Right lobe of liver (tissue), 6 donors: ENCODE measurements around the gene TGM6. TPM values are rescaled to one million over a fixed set of nuclear protein-coding genes. Genes with fewer than 3 reads are reported as not detected.

Source experiments
- ATAC-seq, 4 donors: fragments of 200-7000 bp; cut with Tn5 transposase; one replicate each; pipeline ENCODE4 v1.9.1; 2020; ENCODE audit warnings: mild to moderate bottlenecking in 4 of 4, moderate library complexity in 4 of 4
- DNase-seq, 3 donors: peaks; one replicate each; pipeline ENCODE4 v3.0.0-alpha.2; 2020
- H3K27ac ChIP-seq, 3 donors: fragments of 200-600 bp; one replicate each; pipeline ENCODE4 v1.8.0; 2022
- H3K27me3 ChIP-seq, 2 donors: fragments of 200-600 bp; one replicate each; pipeline ENCODE4 v1.8.0; 2022
- H3K36me3 ChIP-seq, 4 donors: fragments of 200-600 bp; sonication (generic) in 1 of 4; one replicate each; pipeline versions ENCODE4 v1.5.1 to v1.8.0; 2017 to 2022; ENCODE audit warnings: control low read depth in 1 of 4
- H3K4me1 ChIP-seq, 4 donors: fragments of 200-600 bp; sonication (generic) in 1 of 4; one replicate each; pipeline versions ENCODE4 v1.5.1 to v1.8.0; 2017 to 2022; ENCODE audit warnings: control low read depth in 1 of 4
- H3K4me3 ChIP-seq, 3 donors: fragments of 200-600 bp; one replicate each; pipeline ENCODE4 v1.8.0; 2022
- H3K9me3 ChIP-seq, 4 donors: fragments of 200-600 bp; sonication (generic) in 1 of 4; one replicate each; pipeline versions ENCODE4 v1.5.1 to v1.8.0; 2017 to 2022; ENCODE audit warnings: control low read depth in 1 of 4
- POLR2A ChIP-seq: fragments of 450-650 bp; IDR thresholded peaks from one replicate; pipeline ENCODE4 v1.6.1; 2017; ENCODE audit warnings: antibody characterized with exemption, mild to moderate bottlenecking
- WGBS: methylation state at CpG from one replicate; pipeline ENCODE4 v1.1.6; 2018; ENCODE audit warnings: low coverage, low lambda C conversion rate; ENCODE audit not compliant: insufficient coverage; ENCODE audit errors: missing lambda C conversion rate; 5-methylcytosine and 5-hydroxymethylcytosine counted together
- intact Hi-C, 2 donors: fragments of 100-400 bp; cut with DNase I; formaldehyde crosslinking; loops; one replicate each; pipeline versions ENCODE4 v1.11.2 to v1.14.1; 2022
- total RNA-seq, 6 experiments: library from RNA; depleted of rRNA in 2 of 6; stranded (reverse); fragments of >200 nt in 2 of 6; fragmentation: NEBNext Ultra II Directional in 3 of 6; extraction: Animal tissue kit (Norgen Biotek cat#: 25700) in 3 of 6; gene quantifications; one replicate each; pipeline versions ENCODE4 v1.1.0 to v1.2.4, GENCODE V29; 2016 to 2023
- TF ChIP-seq, protein P1 (sequence below), 4 donors: fragments of 200-600 bp in 3 of 4; fragments of 450-650 bp in 1 of 4; IDR thresholded peaks; one replicate each; pipeline versions ENCODE4 v1.5.1 to v1.8.0; 2016 to 2022; ENCODE audit warnings: antibody characterized with exemption in 4 of 4, mild to moderate bottlenecking in 2 of 4
- donor health status: DM: no; HTN: yes; CAD: no.
- donor health status: DM: no; HTN: no; CAD: no.
- donor health status: DM: no; HTN: no; CAD: no.
- donor health status: DM: no; HTN: yes; CAD: no.
- donor health status: DM: no; HTN: yes; CAD: no.

The TGM6 gene
- total RNA-seq, 6 experiments from 2014 or later = not detected

DNA sequence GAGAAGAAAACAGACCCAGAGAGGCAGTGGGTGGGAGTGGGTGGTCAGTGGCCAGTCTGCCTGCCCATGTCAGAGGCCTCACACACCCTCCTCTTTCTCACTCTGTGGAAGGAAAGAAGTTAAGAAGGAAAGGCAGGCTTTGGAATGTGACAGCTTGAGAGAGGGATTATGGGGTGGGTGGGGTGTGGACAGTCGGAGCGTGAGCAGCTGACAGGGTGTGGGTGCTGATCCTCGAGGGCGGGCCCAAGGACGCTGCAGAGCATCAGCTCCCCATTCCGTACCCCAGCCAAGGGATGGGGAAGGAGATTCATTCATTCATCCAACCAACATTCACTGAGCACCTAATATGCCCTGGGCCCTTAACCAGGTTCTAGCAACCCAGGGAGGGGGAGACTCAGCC, 4.8 kb downstream of the TGM6 start:
- H3K4me1 ChIP-seq = no peaks in the 10 kb centered on the region
- 64% methylated on average over 4 of the region's 6 CpGs for WGBS
- DNase-seq = no peak
- no peak for ATAC-seq
- no peaks in the 10 kb centered on the region for H3K36me3 ChIP-seq
- H3K27me3 ChIP-seq = no peaks in the 10 kb centered on the region
- no peak overlapping the region for H3K27ac ChIP-seq
- H3K4me3 ChIP-seq = no peak overlapping the region
- no peak for TF ChIP-seq POLR2A
- TF ChIP-seq, protein P1, sequence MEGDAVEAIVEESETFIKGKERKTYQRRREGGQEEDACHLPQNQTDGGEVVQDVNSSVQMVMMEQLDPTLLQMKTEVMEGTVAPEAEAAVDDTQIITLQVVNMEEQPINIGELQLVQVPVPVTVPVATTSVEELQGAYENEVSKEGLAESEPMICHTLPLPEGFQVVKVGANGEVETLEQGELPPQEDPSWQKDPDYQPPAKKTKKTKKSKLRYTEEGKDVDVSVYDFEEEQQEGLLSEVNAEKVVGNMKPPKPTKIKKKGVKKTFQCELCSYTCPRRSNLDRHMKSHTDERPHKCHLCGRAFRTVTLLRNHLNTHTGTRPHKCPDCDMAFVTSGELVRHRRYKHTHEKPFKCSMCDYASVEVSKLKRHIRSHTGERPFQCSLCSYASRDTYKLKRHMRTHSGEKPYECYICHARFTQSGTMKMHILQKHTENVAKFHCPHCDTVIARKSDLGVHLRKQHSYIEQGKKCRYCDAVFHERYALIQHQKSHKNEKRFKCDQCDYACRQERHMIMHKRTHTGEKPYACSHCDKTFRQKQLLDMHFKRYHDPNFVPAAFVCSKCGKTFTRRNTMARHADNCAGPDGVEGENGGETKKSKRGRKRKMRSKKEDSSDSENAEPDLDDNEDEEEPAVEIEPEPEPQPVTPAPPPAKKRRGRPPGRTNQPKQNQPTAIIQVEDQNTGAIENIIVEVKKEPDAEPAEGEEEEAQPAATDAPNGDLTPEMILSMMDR (IDR thresholded peaks at IDR 0.05) = no peak
- intact Hi-C loops = no loop called here
- no peaks in the 10 kb centered on the region for H3K9me3 ChIP-seq

DNA sequence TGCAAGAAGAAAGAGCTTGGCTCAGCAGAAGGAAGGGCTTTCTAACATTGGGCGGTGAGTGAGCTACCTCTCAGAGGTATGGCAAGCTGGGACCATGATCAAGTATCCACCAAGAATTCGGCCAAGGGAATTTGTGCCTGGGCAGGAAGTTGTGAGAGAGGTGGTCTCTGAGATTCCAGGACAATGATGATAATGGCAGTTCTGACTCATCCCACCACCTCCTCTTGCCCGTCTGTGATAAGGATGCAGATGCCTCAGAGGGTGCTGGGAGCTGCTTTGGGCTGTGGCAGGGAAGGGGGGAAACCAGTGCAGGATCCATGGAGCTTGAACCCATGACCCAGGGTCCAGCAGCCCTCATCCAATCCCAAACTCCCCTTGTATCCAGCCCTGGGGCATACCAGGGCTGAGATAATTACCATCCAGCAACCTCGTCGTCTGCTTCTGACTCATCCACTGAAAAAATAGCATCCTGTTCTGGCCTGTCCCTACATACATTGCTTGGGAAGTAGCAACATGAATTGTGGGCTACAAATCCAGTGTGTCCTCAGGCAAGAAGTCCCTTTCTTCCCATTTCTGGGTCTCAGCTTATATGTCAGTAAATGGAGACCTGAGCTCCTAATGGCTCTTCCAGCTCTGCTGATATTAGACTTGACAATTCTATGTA, 5.9 kb downstream of the TGM6 start:
- Histone ChIP-seq H3K4me1 (no peaks in the 10 kb centered on the region), H3K36me3 (no peaks in the 10 kb centered on the region), H3K4me3 (no peak overlapping the region), H3K27ac (no peak overlapping the region), H3K27me3 (no peaks in the 10 kb centered on the region), H3K9me3 (no peaks in the 10 kb centered on the region)
- no peak for ATAC-seq
- WGBS = 58% methylated on average over 4 of the region's 5 CpGs
- no peak for DNase-seq
- TF ChIP-seq POLR2A = no peak
- intact Hi-C loops = no loop called here

DNA sequence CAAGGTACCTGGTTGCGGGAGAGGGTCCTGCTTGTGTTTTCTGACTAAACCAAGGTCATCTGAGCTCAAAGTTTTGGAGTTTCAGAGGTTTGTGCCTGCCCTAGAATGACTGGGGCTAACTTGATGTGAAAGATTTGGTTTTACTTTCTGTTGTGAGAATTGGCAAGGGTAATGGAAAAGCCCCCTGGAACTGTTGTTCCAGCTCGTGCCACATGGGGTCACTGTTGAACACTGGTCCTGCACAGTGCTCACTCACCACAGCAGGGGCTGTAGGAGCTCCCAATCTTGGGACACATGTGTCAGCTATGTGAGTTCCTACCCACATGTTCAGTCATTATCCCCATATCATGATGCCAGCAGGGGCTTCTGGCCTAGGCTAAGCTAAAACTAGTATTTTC, 6.5 kb downstream of the TGM6 start:
- ATAC-seq = peak; percentile 58 to 84 (median 66)

DNA sequence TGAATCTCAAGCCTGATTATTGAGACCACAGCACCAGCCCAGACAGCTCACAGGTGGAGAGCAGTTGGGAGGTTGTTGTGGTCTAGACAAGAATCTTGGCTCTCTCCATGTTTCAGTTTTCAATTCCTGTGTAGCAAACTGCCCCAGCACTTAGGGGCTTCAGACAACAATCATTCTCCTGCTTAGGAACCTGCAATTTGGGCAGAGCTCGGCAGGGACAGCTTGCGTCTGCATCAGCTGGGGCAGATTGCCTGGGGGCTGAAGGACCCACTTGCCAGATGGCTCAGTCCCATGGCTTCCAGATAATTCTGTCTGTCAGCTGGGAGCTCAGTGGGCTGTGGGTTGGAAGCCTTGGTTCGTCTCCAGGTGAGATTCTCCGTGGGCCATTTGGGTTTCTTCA, 6.9 kb downstream of the TGM6 start:
- no peak for DNase-seq
- intact Hi-C loops = no loop called here
- Histone ChIP-seq H3K4me1 (no peaks in the 10 kb centered on the region), H3K36me3 (no peaks in the 10 kb centered on the region), H3K4me3 (no peak overlapping the region), H3K27me3 (no peaks in the 10 kb centered on the region), H3K27ac (no peak overlapping the region), H3K9me3 (no peaks in the 10 kb centered on the region)
- WGBS = 70% methylated on average over 2 of the region's 4 CpGs
- no peak for TF ChIP-seq POLR2A
- TF ChIP-seq, protein P1 (IDR thresholded peaks at IDR 0.05) = no peak
- no peak for ATAC-seq

More for the DNA sequence above, 6.5 kb downstream of the TGM6 start:
- DNase-seq = no peak
- TF ChIP-seq POLR2A = no peak
- TF ChIP-seq, protein P1 (IDR thresholded peaks at IDR 0.05) = peak; percentile 32 to 56 (median 37)
- intact Hi-C loops = no loop called here
- H3K4me1 ChIP-seq = no peaks in the 10 kb centered on the region
- no peak overlapping the region for H3K4me3 ChIP-seq
- H3K27me3 ChIP-seq = no peaks in the 10 kb centered on the region
- no peaks in the 10 kb centered on the region for H3K36me3 ChIP-seq
- 60% methylated on average over 1 of the region's 2 CpGs for WGBS
- no peaks in the 10 kb centered on the region for H3K9me3 ChIP-seq
- no peak overlapping the region for H3K27ac ChIP-seq

DNA sequence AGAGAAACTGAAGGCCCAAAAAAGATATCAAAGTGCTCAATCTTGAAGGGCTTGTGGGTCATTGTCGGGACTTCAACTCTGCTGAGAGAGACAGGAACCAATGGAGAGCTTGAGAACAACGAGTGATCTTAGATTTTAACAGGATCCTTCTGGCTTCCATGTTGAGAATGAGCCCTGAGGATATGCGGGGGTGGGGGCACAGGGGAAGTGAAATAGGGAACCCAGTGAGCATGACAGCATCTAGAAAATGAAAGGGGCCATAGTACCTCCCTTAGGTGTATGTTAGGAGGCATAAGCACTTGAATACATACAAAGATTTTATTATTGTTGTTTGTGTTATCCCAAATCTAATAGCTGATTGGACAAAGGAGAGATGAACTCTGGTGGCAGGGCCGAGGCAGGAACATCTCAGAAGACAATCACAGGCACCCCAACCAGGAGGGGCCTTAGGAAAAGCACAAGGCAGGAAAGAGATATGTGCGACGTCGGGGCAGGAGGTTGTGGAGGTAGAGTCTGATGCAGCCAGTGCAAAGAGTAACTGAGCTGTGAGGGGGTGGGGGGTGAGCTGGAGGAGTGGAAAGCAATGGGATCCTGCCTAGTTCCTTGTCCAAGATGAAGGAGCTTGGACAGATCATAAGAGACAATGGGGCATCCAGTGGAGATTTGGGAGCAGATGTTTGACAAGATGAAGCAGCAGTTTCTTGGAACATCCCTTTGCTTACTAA, 10.4 kb downstream of the TGM6 start:
- WGBS = 52% methylated on average over 7 of the region's 7 CpGs
- TF ChIP-seq, protein P1 (IDR thresholded peaks at IDR 0.05) = no peak
- no peak for TF ChIP-seq POLR2A
- no peak for DNase-seq

More for the DNA sequence above, 10.4 kb downstream of the TGM6 start:
- no peak for ATAC-seq
- no peak overlapping the region for H3K4me3 ChIP-seq
- H3K4me1 ChIP-seq = no peaks in the 10 kb centered on the region
- no peaks in the 10 kb centered on the region for H3K27me3 ChIP-seq
- H3K27ac ChIP-seq = no peak overlapping the region
- intact Hi-C loops = no loop called here
- no peaks in the 10 kb centered on the region for H3K9me3 ChIP-seq
- H3K36me3 ChIP-seq = no peaks in the 10 kb centered on the region
